Stimulated activated CD8-positive, alpha-beta memory T cell treated with anti-CD3 and anti-CD28 coated beads, Interleukin-7, amount 100 ng/mL, for 1 hour (primary cell): ENCODE results near the gene SIKE1.
"Not testable (repeated sequence)": the region's sequence is repeated elsewhere in the genome, so short reads cannot be mapped to it uniquely, and the experiment has no call there.

Source experiments
- DNase-seq, 2 donors: peaks; one replicate each; pipeline ENCODE4 v3.0.0-alpha.2; 2020; ENCODE audit warnings: low read depth in 2 of 2

Gene SIKE1

GRCh38 chr1:114755006-114755931 is 25.2 kb downstream of the SIKE1 start:
- DNase-seq: no peak

GRCh38 chr1:114753702-114754101 is 26.8 kb downstream of the SIKE1 start:
- DNase-seq: not testable (repeated sequence)

GRCh38 chr1:114753143-114753542 is 27.3 kb downstream of the SIKE1 start:
- DNase-seq: no peak

GRCh38 chr1:114750780-114751179 is 29.7 kb downstream of the SIKE1 start:
- DNase-seq: no peak

- DNase-seq: no peak
Observed at GRCh38 chr1:114749835-114750234, 30.6 kb downstream of the SIKE1 start.

- DNase-seq: no peak
Observed at GRCh38 chr1:114746450-114747121, 33.9 kb downstream of the SIKE1 start.

GRCh38 chr1:114745291-114745690 is 35.2 kb downstream of the SIKE1 start:
- DNase-seq: no peak

GRCh38 chr1:114741963-114742746 is 38.3 kb downstream of the SIKE1 start:
- DNase-seq: no peak

GRCh38 chr1:114740331-114740730 is 40.2 kb downstream of the SIKE1 start:
- no peak for DNase-seq

- DNase-seq: no peak
Observed at GRCh38 chr1:114737314-114737849, 43.1 kb downstream of the SIKE1 start.

- no peak for DNase-seq
Observed at GRCh38 chr1:114735479-114735878, 45.0 kb downstream of the SIKE1 start.

- DNase-seq: no peak
Observed at GRCh38 chr1:114729782-114730181, 50.7 kb downstream of the SIKE1 start.

- DNase-seq: no peak
Observed at GRCh38 chr1:114728553-114728952, 51.9 kb downstream of the SIKE1 start.

GRCh38 chr1:114725230-114725629 is 55.3 kb downstream of the SIKE1 start:
- DNase-seq: no peak

- DNase-seq: no peak
Observed at GRCh38 chr1:114723915-114724314, 56.6 kb downstream of the SIKE1 start.

GRCh38 chr1:114723457-114723856 is 57.0 kb downstream of the SIKE1 start:
- no peak for DNase-seq

GRCh38 chr1:114720492-114720891 is 60.0 kb downstream of the SIKE1 start:
- no peak for DNase-seq
